Endothelial cell of umbilical vein (primary cell): ENCODE results near the gene RPP38. TPM values are rescaled to one million over a fixed set of nuclear protein-coding genes. Genes with fewer than 3 reads are reported as not detected.

ENCODE experiments used
- BruUV-seq: library from RNA; stranded (reverse); fragments of 400-500 nt; replicated peaks from 2 replicates; lab custom pipeline; 2021; lab: Mats Ljungman, UMichigan
- CTCF ChIA-PET: fragments of 300-600, 350-600 bp; sonication (Branson Sonifier 250); formaldehyde crosslinking; loops from one replicate; lab custom pipeline; 2021; ENCODE audit warnings: antibody characterized with exemption, inconsistent platforms; lab: Charles Lee
- POLR2A ChIA-PET: fragments of 300-600, 350-600 bp; sonication (Branson Sonifier 250); formaldehyde crosslinking; loops from one replicate; lab custom pipeline; 2021; ENCODE audit warnings: antibody characterized with exemption, inconsistent platforms; lab: Charles Lee
- DNase-seq: peaks from one replicate; pipeline ENCODE4 v3.0.0-alpha.2; 2011; ENCODE audit warnings: low read depth, low spot score
- FAIRE-seq: peaks from 2 replicates; lab custom pipeline; 2011; peaks lifted over from hg19 to GRCh38; lab: Jason Lieb, UNC
- H2AFZ ChIP-seq: 2 replicates; pipeline ENCODE4 v1.6.0; 2012; ENCODE audit warnings: low read depth, low read length, control low read depth, inconsistent platforms
- H3K27ac ChIP-seq: 2 replicates; pipeline ENCODE4 v1.5.1; 2011; ENCODE audit warnings: low read depth, mild to moderate bottlenecking, control low read depth, low read length, moderate library complexity; ENCODE audit not compliant: insufficient read depth
- H3K27me3 ChIP-seq, 2 experiments: 2 replicates each; pipeline versions ENCODE4 v1.6.0 to v1.6.1; 2011; ENCODE audit warnings: low read length in 2 of 2, mixed read lengths in 1 of 2; ENCODE audit not compliant: control insufficient read depth in 2 of 2, insufficient read depth in 2 of 2
- H3K36me3 ChIP-seq, 2 experiments: 2 replicates in 1 of 2; 3 replicates in 1 of 2; pipeline ENCODE4 v1.5.1; 2011; ENCODE audit warnings: low read length in 2 of 2, mild to moderate bottlenecking in 1 of 2, moderate library complexity in 1 of 2; ENCODE audit not compliant: control insufficient read depth in 2 of 2, insufficient read depth in 2 of 2; ENCODE audit errors: extremely low read depth in 1 of 2
- H3K4me1 ChIP-seq: 3 replicates; pipeline ENCODE4 v1.5.1; 2011; ENCODE audit warnings: mild to moderate bottlenecking, low read length; ENCODE audit not compliant: control insufficient read depth, insufficient read depth; ENCODE audit errors: extremely low read depth
- H3K4me2 ChIP-seq: 2 replicates; pipeline ENCODE4 v1.6.1; 2011; ENCODE audit warnings: low read length, control low read depth, mixed read lengths; ENCODE audit not compliant: insufficient read depth
- H3K4me3 ChIP-seq, 3 experiments: fragments of 200-600 bp in 1 of 3; sonication (generic), shearing (Covaris generic) in 1 of 3; replicated peaks in 1 of 3; 2 replicates each; pipeline ENCODE4 v1.5.1; 2011 to 2016; ENCODE audit warnings: control low read depth in 3 of 3, low read length in 3 of 3, mild to moderate bottlenecking in 2 of 3, inconsistent platforms in 1 of 3, low read depth in 1 of 3, moderate library complexity in 1 of 3; ENCODE audit not compliant: insufficient read depth in 1 of 3
- H3K79me2 ChIP-seq: 2 replicates; pipeline ENCODE4 v1.6.0; 2012; ENCODE audit warnings: low read length, inconsistent platforms; ENCODE audit not compliant: control insufficient read depth, insufficient read depth
- H3K9ac ChIP-seq: replicated peaks from 2 replicates; pipeline ENCODE3; 2011; ENCODE audit warnings: low read length, control low read depth; ENCODE audit not compliant: insufficient read depth; ENCODE audit errors: extremely low read depth
- H3K9me1 ChIP-seq: replicated peaks from 3 replicates; pipeline ENCODE4 v1.6.0; 2011; ENCODE audit warnings: mild to moderate bottlenecking, low read length; ENCODE audit not compliant: control insufficient read depth, insufficient read depth; ENCODE audit errors: extremely low read depth
- H3K9me3 ChIP-seq: replicated peaks from 2 replicates; pipeline ENCODE4 v1.5.1; 2012; ENCODE audit warnings: low read length, inconsistent platforms; ENCODE audit not compliant: control insufficient read depth, insufficient read depth
- H4K20me1 ChIP-seq: replicated peaks from 2 replicates; pipeline ENCODE3; 2011; ENCODE audit warnings: mild to moderate bottlenecking, low read length; ENCODE audit not compliant: control insufficient read depth, insufficient read depth; ENCODE audit errors: extremely low read depth
- CTCF ChIP-seq, 2 donors: IDR thresholded peaks; 1 replicate in 1 of 2; 2 replicates in 1 of 2; pipeline ENCODE4 v1.5.1; 2011; ENCODE audit warnings: low read length in 2 of 2, mild to moderate bottlenecking in 2 of 2, moderate library complexity in 2 of 2, control low read depth in 1 of 2, inconsistent platforms in 1 of 2, low read depth in 1 of 2; ENCODE audit not compliant: insufficient read depth in 1 of 2; ENCODE audit errors: extremely low read depth in 1 of 2
- EZH2 ChIP-seq: IDR thresholded peaks from 2 replicates; pipeline ENCODE4 v1.6.1; 2012; ENCODE audit warnings: borderline replicate concordance, low read depth, mild to moderate bottlenecking, moderate library complexity, low read length, inconsistent platforms; ENCODE audit not compliant: severe bottlenecking
- FOS ChIP-seq: IDR thresholded peaks from 2 replicates; pipeline ENCODE4 v1.6.1; 2011; ENCODE audit warnings: mild to moderate bottlenecking, low read length, moderate library complexity, borderline replicate concordance; ENCODE audit not compliant: insufficient read depth
- GATA2 ChIP-seq: IDR thresholded peaks from 2 replicates; pipeline ENCODE4 v1.7.0; 2011; ENCODE audit warnings: low read depth, mild to moderate bottlenecking, moderate library complexity, mixed read lengths, low read length; ENCODE audit not compliant: insufficient read length, insufficient read depth
- MAX ChIP-seq: IDR thresholded peaks from 2 replicates; pipeline ENCODE4 v1.6.1; 2011; ENCODE audit not compliant: insufficient read depth, insufficient read length
- MYC ChIP-seq: IDR thresholded peaks from one replicate; pipeline ENCODE4 v1.6.1; 2011; ENCODE audit warnings: mild to moderate bottlenecking, low read depth, low read length
- POLR2A ChIP-seq: IDR thresholded peaks from 2 replicates; pipeline ENCODE4 v1.6.1; 2012; ENCODE audit warnings: low read depth, mild to moderate bottlenecking, control low read depth, low read length
- POLR2AphosphoS5 ChIP-seq: IDR thresholded peaks from 2 replicates; pipeline ENCODE4 v1.6.1; 2012; ENCODE audit warnings: low read depth, mild to moderate bottlenecking, control low read depth, low read length, moderate library complexity; ENCODE audit not compliant: insufficient read depth
- dilution Hi-C: fragments of 300-500 bp; cut with MboI; formaldehyde crosslinking; loops from one replicate; pipeline ENCODE4 v1.15.0; 2019; ENCODE audit warnings: low sequenced_read_pairs; ENCODE audit not compliant: extremely low pct_ligation_motif_present
- intact Hi-C: fragments of 100-400 bp; cut with micrococcal nuclease; formaldehyde crosslinking; loops from one replicate; pipeline ENCODE4 v1.10.0; 2022
- polyA plus RNA-seq, 4 experiments: library from polyadenylated mRNA; depleted of rRNA in 3 of 4; stranded (reverse) in 3 of 4; unstranded in 1 of 4; fragments of >200 nt; gene quantifications; 2 replicates each; pipeline versions ENCODE4 v1.2.1 to v1.2.3, GENCODE V29; 2011 to 2012; ENCODE audit warnings: missing spikeins in 1 of 4
- total RNA-seq: library from RNA; stranded (reverse); gene quantifications from 2 replicates; pipeline ENCODE4 v1.2.3, GENCODE V29; 2021

The RPP38 gene
- total and polyA plus RNA-seq, 2 donors (not counting 3 experiments of a cell fraction or from before 2014, with no cell fraction given): 9.0 to 10.6 TPM

GRCh38 chr10:15136129-15137035 lies 39.2 kb downstream of the RPP38 start:
- no peak overlapping the region for H3K4me3 ChIP-seq
- TF ChIP-seq GATA2: no peak
- no peak for TF ChIP-seq EZH2
- TF ChIP-seq MAX: no peak
- no peak for TF ChIP-seq MYC
- no peak for TF ChIP-seq CTCF (IDR thresholded peaks at IDR 0.05; ENCODE audit: extremely low read depth in 1 of 2, insufficient read depth in 1 of 2, low read depth in 1 of 2, low read length in 2 of 2)
- no peak for TF ChIP-seq FOS
- no peak for TF ChIP-seq POLR2A
- TF ChIP-seq POLR2AphosphoS5: no peak
- H4K20me1 ChIP-seq: no peaks in the 10 kb centered on the region
- no TSS peak for BruUV-seq
- H3K4me2 ChIP-seq: no peak overlapping the region
- no peak overlapping the region for H3K9ac ChIP-seq
- H2AFZ ChIP-seq: no peak overlapping the region
- H3K27ac ChIP-seq: no peak overlapping the region
- ChIA-PET POLR2A (interaction anchor here (0.6 kb wide), 1 partner anchor 134 kb away, joined by 3 read pairs; no protein-coding TSS in a partner anchor), CTCF (no interaction called here)
- H3K4me1 ChIP-seq: no peaks in the 10 kb centered on the region
- H3K9me1 ChIP-seq: no peaks in the 10 kb centered on the region
- FAIRE-seq (peak; percentile 53), DNase-seq (no peak)
- H3K36me3 ChIP-seq: peaks cover 26 to 35% of the 10 kb centered on the region in 2 experiments
- intact Hi-C loops (no loop called here), dilution Hi-C loops (no loop called here)
- H3K27me3 ChIP-seq: no peaks in the 10 kb centered on the region
- H3K79me2 ChIP-seq: peaks cover 20% of the 10 kb centered on the region
- H3K9me3 ChIP-seq: no peaks in the 10 kb centered on the region
